GM21786 (cell line): Measurements from ENCODE around the gene PDK1.
"Not testable (repeated sequence)": the region's sequence is repeated elsewhere in the genome, so short reads cannot be mapped to it uniquely, and the experiment has no call there.

ENCODE experiments used
- ATAC-seq: cut with Tn5 transposase; IDR thresholded peaks from one replicate; pipeline ENCODE4 v1.9.1; 2021; ENCODE audit not compliant: unreplicated experiment

The PDK1 gene

GRCh38 chr2:172551271-172551670 lies 4.6 kb upstream of the PDK1 start:
- no peak for ATAC-seq

GRCh38 chr2:172552547-172553291 lies 3.2 kb upstream of the PDK1 start:
- ATAC-seq, result no peak

GRCh38 chr2:172554352-172555271 lies 1.3 kb upstream of the PDK1 start:
- ATAC-seq, result no peak

- ATAC-seq, result peak; percentile 5
These were observed 693 bp upstream of the PDK1 start for GRCh38 chr2:172555272-172555521.

- peak; percentile 67 for ATAC-seq
These were observed 569 bp downstream of the PDK1 start for GRCh38 chr2:172556284-172557033.

GRCh38 chr2:172558372-172558771 lies 2.5 kb downstream of the PDK1 start:
- ATAC-seq, result no peak

GRCh38 chr2:172560721-172561120 lies 4.8 kb downstream of the PDK1 start:
- no peak for ATAC-seq

- ATAC-seq, result no peak
These were observed 5.4 kb downstream of the PDK1 start for GRCh38 chr2:172561270-172561669.

GRCh38 chr2:172562298-172562697 lies 6.4 kb downstream of the PDK1 start:
- ATAC-seq, result no peak

GRCh38 chr2:172564376-172564775 lies 8.5 kb downstream of the PDK1 start:
- no peak for ATAC-seq

GRCh38 chr2:172571245-172571644 lies 15.4 kb downstream of the PDK1 start:
- no peak for ATAC-seq

GRCh38 chr2:172572981-172573380 lies 17.1 kb downstream of the PDK1 start:
- ATAC-seq, result no peak

- no peak for ATAC-seq
These were observed 19.1 kb downstream of the PDK1 start for GRCh38 chr2:172574965-172575364.

- ATAC-seq, result no peak
These were observed 22.2 kb downstream of the PDK1 start for GRCh38 chr2:172578054-172578453.

GRCh38 chr2:172578860-172579512 lies 23.1 kb downstream of the PDK1 start:
- no peak for ATAC-seq

GRCh38 chr2:172580544-172580943 lies 24.7 kb downstream of the PDK1 start:
- ATAC-seq, result no peak

- no peak for ATAC-seq
These were observed 26.8 kb downstream of the PDK1 start for GRCh38 chr2:172582656-172583055.

- ATAC-seq, result no peak
These were observed 30.5 kb downstream of the PDK1 start for GRCh38 chr2:172586245-172586891.

GRCh38 chr2:172587231-172587630 lies 31.3 kb downstream of the PDK1 start:
- ATAC-seq, result not testable (repeated sequence)

GRCh38 chr2:172588931-172589330 lies 33.0 kb downstream of the PDK1 start:
- ATAC-seq, result no peak

- not testable (repeated sequence) for ATAC-seq
These were observed 35.5 kb downstream of the PDK1 start for GRCh38 chr2:172591386-172591785.
